Effector memory CD4-positive, alpha-beta T cell (primary cell): Measurements from ENCODE around the gene FANCE.
"Not testable (repeated sequence)": the region's sequence is repeated elsewhere in the genome, so short reads cannot be mapped to it uniquely, and the experiment has no call there.

Source experiments
- DNase-seq, 3 donors: peaks; one replicate each; pipeline ENCODE4 v3.0.0-alpha.2; 2020
- H3K27ac ChIP-seq: 2 replicates; pipeline ENCODE4 v1.7.0; 2013; ENCODE audit warnings: mild to moderate bottlenecking, low read length, moderate library complexity; ENCODE audit not compliant: insufficient read depth, poor library complexity, severe bottlenecking
- H3K27me3 ChIP-seq: replicated peaks from 2 replicates; pipeline ENCODE4 v1.7.0; 2013; ENCODE audit warnings: mild to moderate bottlenecking, low read length; ENCODE audit not compliant: insufficient read depth, control insufficient read depth, poor library complexity, severe bottlenecking
- H3K36me3 ChIP-seq: 2 replicates; pipeline ENCODE4 v1.7.0; 2013; ENCODE audit warnings: mild to moderate bottlenecking, low read length, moderate library complexity; ENCODE audit not compliant: control insufficient read depth, insufficient read depth
- H3K4me1 ChIP-seq: 2 replicates; pipeline ENCODE4 v1.7.0; 2013; ENCODE audit warnings: low read length, mild to moderate bottlenecking; ENCODE audit not compliant: control insufficient read depth, insufficient read depth, poor library complexity, severe bottlenecking
- H3K4me3 ChIP-seq: 2 replicates; pipeline ENCODE4 v1.7.0; 2013; ENCODE audit warnings: low read length, low read depth, mild to moderate bottlenecking; ENCODE audit not compliant: insufficient read depth, poor library complexity, severe bottlenecking
- H3K9me3 ChIP-seq: 2 replicates; pipeline ENCODE4 v1.7.0; 2013; ENCODE audit warnings: mild to moderate bottlenecking, low read length, moderate library complexity; ENCODE audit not compliant: control insufficient read depth

FANCE gene

GRCh38 chr6:35508027-35508426, 55.9 kb downstream of the FANCE start:
- Histone ChIP-seq H3K4me1 (peaks cover 4% of the 10 kb centered on the region), H3K9me3 (no peaks in the 10 kb centered on the region), H3K27ac (no peak overlapping the region), H3K27me3 (peaks cover 10% of the 10 kb centered on the region), H3K4me3 (no peak overlapping the region), H3K36me3 (no peaks in the 10 kb centered on the region)
- no peak for DNase-seq

DNA sequence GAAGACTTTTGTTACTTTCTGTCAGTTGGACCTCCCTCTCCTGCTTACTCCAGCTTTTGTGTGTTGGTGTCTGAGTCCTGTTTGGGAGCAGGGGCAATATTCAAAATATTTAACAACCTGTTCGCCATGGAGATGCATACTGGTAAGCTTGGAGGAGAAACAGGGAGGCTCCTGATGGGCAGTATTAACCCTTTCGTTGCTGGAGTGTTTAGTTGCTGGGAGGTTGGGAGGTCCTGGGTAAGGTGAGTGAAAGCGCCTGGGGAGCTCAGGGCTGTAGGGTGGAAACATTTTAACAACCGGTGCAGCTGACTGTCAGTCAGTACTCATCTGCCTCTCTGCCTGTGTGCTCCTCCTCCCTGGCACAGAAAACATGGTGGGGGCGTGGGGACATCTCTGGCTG, 56.4 kb downstream of the FANCE start:
- Histone ChIP-seq H3K36me3 (no peaks in the 10 kb centered on the region), H3K27me3 (peaks cover 10% of the 10 kb centered on the region)
- no peak for DNase-seq

DNA sequence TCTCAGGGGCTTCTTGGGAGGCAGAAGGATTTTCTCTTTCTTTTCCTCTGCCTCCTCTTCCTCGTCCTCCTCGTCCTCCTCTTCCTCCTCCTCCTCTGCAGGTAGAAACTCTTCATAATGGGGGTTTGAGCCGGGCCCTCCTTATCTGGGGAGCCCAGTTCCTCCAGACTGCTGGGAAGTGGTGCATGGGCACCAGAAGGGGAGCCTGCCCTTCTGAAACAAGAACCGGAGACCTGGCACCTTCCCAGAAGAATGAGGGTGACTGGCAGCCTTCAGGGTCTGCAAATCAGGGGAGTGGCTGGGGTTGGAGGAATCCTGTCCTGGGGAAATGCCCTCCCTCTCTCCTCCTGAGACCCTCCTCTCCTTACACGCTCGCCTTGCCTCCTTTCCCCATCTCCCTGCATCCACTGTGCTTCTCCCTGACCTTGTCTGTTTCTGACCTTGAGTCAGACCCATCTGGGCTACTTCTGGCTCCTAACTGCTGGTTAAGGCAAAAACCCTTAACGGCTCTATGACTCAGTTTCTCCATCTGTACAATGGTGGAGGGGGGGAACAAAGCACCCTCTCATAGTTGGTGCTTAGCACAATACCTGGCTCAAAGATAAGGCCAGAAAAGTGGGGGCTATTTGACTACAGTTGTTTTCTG, 58.9 kb downstream of the FANCE start:
- Histone ChIP-seq H3K4me1 (peaks cover 4% of the 10 kb centered on the region), H3K9me3 (no peaks in the 10 kb centered on the region), H3K4me3 (no peak overlapping the region), H3K27me3 (peaks cover 10% of the 10 kb centered on the region), H3K36me3 (no peaks in the 10 kb centered on the region), H3K27ac (no peak overlapping the region)
- DNase-seq: no peak

More for the DNA sequence above, 56.4 kb downstream of the FANCE start:
- Histone ChIP-seq H3K4me3 (no peak overlapping the region), H3K4me1 (peaks cover 4% of the 10 kb centered on the region), H3K27ac (no peak overlapping the region), H3K9me3 (no peaks in the 10 kb centered on the region)

DNA sequence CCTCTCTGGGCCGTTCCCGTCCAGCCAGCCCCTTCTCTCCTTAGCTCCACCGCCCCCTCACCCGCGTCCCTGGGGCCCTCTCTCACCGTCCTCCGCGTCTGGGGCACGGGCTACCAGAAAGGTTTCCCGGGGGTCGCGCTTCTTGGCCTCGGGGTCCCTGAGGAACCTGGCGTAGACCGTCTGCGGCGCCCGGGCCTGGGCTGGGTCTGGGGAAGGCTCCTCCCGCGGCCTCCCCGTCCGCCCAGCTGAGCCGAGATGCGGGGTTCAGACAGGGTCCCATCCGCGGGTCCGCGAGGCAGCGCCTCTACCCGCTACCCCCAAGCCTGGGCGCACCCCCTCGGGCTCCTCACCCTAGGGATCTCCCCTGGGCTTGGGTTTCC, 59.4 kb downstream of the FANCE start:
- Histone ChIP-seq H3K27ac (no peak overlapping the region), H3K36me3 (no peaks in the 10 kb centered on the region), H3K27me3 (peaks cover 10% of the 10 kb centered on the region), H3K4me1 (peaks cover 4% of the 10 kb centered on the region), H3K4me3 (no peak overlapping the region), H3K9me3 (no peaks in the 10 kb centered on the region)
- DNase-seq: no peak

- Histone ChIP-seq H3K36me3 (no peaks in the 10 kb centered on the region), H3K4me3 (no peak overlapping the region), H3K27ac (no peak overlapping the region), H3K4me1 (peaks cover 4% of the 10 kb centered on the region), H3K9me3 (no peaks in the 10 kb centered on the region), H3K27me3 (peaks cover 10% of the 10 kb centered on the region)
- DNase-seq: no peak
These were observed 59.9 kb downstream of the FANCE start for GRCh38 chr6:35512006-35512405.

DNA sequence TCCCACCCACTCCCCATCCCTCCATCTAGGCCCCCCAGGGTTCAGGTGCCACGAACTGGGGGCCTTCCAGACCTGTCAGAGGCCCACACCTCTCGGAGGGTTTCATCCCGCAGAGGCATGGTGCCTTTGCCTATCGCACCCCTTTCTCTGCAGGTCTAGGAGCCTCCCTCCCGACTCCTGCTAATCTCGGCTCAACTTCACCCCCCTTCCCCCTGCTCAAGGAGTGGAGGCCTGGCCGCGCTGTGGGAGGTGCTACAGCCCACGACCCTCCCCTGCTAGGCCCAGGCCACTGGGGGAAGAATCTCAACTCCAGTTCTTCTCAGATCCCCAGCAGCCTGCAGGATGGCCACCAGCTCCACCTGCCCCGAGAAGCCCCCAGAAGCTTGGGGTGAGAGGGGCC, 60.6 kb downstream of the FANCE start, which contains the start of gene TULP1:
TSS of gene TULP1 (minus strand) at position 157 of the 400 bp plus-strand sequence. CDS start at position 119, 38 bp downstream.
- DNase-seq: no peak
- no peak within 1 kb of the TSS for H3K4me3 ChIP-seq
- H3K27me3 ChIP-seq: peaks cover 10% of the 10 kb centered on the region
- H3K27ac ChIP-seq: no peak within 1 kb of the TSS
- no peaks in the 10 kb centered on the region for H3K36me3 ChIP-seq
- peaks cover 4% of the 10 kb centered on the region for H3K4me1 ChIP-seq
- no peaks in the 10 kb centered on the region for H3K9me3 ChIP-seq

GRCh38 chr6:35514587-35514986, 62.4 kb downstream of the FANCE start:
- Histone ChIP-seq H3K9me3 (no peaks in the 10 kb centered on the region), H3K4me1 (peaks cover 4% of the 10 kb centered on the region), H3K36me3 (no peaks in the 10 kb centered on the region), H3K27ac (no peak overlapping the region), H3K27me3 (peaks cover 10% of the 10 kb centered on the region), H3K4me3 (no peak overlapping the region)
- DNase-seq: no peak

DNA sequence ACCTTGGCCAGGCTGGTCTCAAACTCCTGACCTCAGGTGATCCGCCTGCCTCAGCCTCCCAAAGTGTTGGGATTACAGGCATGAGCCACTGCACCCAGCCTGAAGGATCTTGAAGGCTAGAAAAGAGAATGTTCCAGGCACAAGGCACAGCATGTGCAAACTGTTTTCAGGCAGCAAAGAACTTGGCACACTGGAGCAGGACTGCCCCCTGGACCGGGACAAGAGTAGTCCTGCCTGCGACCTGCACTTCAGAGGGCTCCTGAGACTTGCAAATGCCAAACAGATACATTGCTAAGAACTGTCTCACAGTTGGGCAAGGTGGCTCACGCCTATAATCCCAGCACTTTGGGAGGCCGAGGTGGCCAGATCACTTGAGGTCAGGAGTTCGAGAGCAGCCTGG, 63.8 kb downstream of the FANCE start:
- not testable (repeated sequence) for H3K27ac ChIP-seq, H3K9me3 ChIP-seq, DNase-seq, H3K4me3 ChIP-seq, H3K4me1 ChIP-seq, H3K36me3 ChIP-seq
- peaks cover 10% of the 10 kb centered on the region for H3K27me3 ChIP-seq
